Stimulated activated CD4-positive, alpha-beta T cell treated with anti-CD3 and anti-CD28 coated beads, Interleukin-15, amount 100 ng/mL, for 1 hour (primary cell): Measurements from ENCODE around the gene TIAM2.
"Not testable (repeated sequence)": the region's sequence is repeated elsewhere in the genome, so short reads cannot be mapped to it uniquely, and the experiment has no call there.

Source experiments
- DNase-seq, 2 donors: peaks; one replicate each; pipeline ENCODE4 v3.0.0-alpha.2; 2020; ENCODE audit warnings: low read depth in 1 of 2, low spot score in 1 of 2

The TIAM2 gene

GRCh38 chr6:155188707-155189496 lies 193.8 kb downstream of the TIAM2 start:
- DNase-seq, result no peak

GRCh38 chr6:155190677-155191076 lies 195.6 kb downstream of the TIAM2 start:
- no peak for DNase-seq

- DNase-seq, result no peak
Observed at GRCh38 chr6:155193526-155193925, 198.4 kb downstream of the TIAM2 start.

- no peak for DNase-seq
Observed at GRCh38 chr6:155194399-155194798, 199.3 kb downstream of the TIAM2 start.

GRCh38 chr6:155195903-155196302 lies 200.8 kb downstream of the TIAM2 start:
- no peak for DNase-seq

GRCh38 chr6:155196911-155197310 lies 201.8 kb downstream of the TIAM2 start:
- no peak for DNase-seq

- DNase-seq, result no peak
Observed at GRCh38 chr6:155197932-155198331, 202.8 kb downstream of the TIAM2 start.

GRCh38 chr6:155200012-155200411 lies 204.9 kb downstream of the TIAM2 start:
- no peak for DNase-seq

- no peak for DNase-seq
Observed at GRCh38 chr6:155201461-155202226, 206.5 kb downstream of the TIAM2 start.

- DNase-seq, result no peak
Observed at GRCh38 chr6:155207223-155207622, 212.1 kb downstream of the TIAM2 start.

GRCh38 chr6:155212106-155212505 lies 217.0 kb downstream of the TIAM2 start:
- no peak for DNase-seq

GRCh38 chr6:155212616-155213380 lies 217.7 kb downstream of the TIAM2 start:
- no peak for DNase-seq

- DNase-seq, result no peak
Observed at GRCh38 chr6:155213611-155214372, 218.7 kb downstream of the TIAM2 start.

- DNase-seq, result no peak
Observed at GRCh38 chr6:155215906-155216305, 220.8 kb downstream of the TIAM2 start.

- no peak for DNase-seq
Observed at GRCh38 chr6:155216312-155217046, 221.4 kb downstream of the TIAM2 start.

- DNase-seq, result not testable (repeated sequence)
Observed at GRCh38 chr6:155218711-155219110, 223.6 kb downstream of the TIAM2 start.

GRCh38 chr6:155219299-155219698 lies 224.2 kb downstream of the TIAM2 start:
- DNase-seq, result no peak

- DNase-seq, result no peak
Observed at GRCh38 chr6:155219858-155220301, 224.8 kb downstream of the TIAM2 start.

- DNase-seq, result no peak
Observed at GRCh38 chr6:155221086-155221485, 226.0 kb downstream of the TIAM2 start.

GRCh38 chr6:155222506-155222905 lies 227.4 kb downstream of the TIAM2 start:
- no peak for DNase-seq
